ENCODE results near the gene TEP1.
A peak's percentile ranks its signal among the peaks of the same experiment; 100 is the strongest.
"Not testable (repeated sequence)": the region's sequence is repeated elsewhere in the genome, so short reads cannot be mapped to it uniquely, and the experiment has no call there.

Gene TEP1

DNA sequence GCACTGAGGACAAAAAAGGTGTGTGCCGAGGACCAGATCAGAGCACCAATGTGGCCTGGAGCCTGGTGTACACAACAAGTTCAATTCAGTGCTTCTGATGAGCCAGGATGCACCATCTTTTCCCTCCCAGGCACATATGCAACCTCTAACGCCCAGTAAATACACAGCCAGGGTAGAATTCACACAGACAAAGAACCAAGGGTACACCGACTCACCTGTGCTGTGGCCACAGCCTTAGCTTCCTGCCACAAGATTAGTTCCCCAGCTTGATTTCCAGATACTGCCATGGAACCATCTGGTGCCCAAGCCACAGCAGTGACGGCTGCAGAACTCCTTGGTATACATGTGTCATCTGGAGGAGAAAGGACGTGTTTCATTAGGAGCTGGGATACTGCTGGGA lies 40.5 kb downstream of the TEP1 start:
- DNase-seq (ENCODE audit: low read depth, low spot score), result no peak
- CTCF ChIA-PET, result interaction anchor here (1.1 kb wide), 1 partner anchor 17 kb away, joined by 3 read pairs; no protein-coding TSS in a partner anchor

DNA sequence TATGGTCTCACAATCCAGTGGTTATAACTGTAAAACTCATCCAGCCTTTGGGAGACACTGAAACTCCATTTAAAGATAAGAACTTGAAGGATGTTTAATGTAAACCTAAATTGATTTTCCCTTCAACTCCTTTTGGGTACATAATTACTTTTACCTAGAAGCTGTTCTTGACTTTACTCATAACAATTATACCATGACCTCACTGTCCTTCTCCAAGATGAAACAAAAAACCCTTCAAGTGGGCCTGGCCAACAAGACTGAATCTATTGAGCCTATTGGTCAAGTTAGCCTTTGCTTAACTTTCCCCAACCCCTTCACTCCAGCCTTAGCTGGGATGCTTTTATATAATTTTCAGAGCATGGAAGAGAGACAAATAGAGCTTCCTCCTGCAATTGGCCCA lies 47.4 kb downstream of the TEP1 start:
- ChIA-PET POLR2A (no interaction called here), CTCF (no interaction called here)
- no peak for DNase-seq (ENCODE audit: low read depth, low spot score)
- TF ChIP-seq, protein P1, sequence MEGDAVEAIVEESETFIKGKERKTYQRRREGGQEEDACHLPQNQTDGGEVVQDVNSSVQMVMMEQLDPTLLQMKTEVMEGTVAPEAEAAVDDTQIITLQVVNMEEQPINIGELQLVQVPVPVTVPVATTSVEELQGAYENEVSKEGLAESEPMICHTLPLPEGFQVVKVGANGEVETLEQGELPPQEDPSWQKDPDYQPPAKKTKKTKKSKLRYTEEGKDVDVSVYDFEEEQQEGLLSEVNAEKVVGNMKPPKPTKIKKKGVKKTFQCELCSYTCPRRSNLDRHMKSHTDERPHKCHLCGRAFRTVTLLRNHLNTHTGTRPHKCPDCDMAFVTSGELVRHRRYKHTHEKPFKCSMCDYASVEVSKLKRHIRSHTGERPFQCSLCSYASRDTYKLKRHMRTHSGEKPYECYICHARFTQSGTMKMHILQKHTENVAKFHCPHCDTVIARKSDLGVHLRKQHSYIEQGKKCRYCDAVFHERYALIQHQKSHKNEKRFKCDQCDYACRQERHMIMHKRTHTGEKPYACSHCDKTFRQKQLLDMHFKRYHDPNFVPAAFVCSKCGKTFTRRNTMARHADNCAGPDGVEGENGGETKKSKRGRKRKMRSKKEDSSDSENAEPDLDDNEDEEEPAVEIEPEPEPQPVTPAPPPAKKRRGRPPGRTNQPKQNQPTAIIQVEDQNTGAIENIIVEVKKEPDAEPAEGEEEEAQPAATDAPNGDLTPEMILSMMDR (IDR thresholded peaks at IDR 0.05; ENCODE audit: insufficient read depth, low read length, missing control alignments), result no peak
- no peak overlapping the region for H3K4me3 ChIP-seq (ENCODE audit: low read depth, low read length)

More for the DNA sequence above, 40.5 kb downstream of the TEP1 start:
- POLR2A ChIA-PET, result no interaction called here
- H3K4me3 ChIP-seq (ENCODE audit: low read depth, low read length), result no peak overlapping the region
- TF ChIP-seq, protein P1 (IDR thresholded peaks at IDR 0.05; ENCODE audit: insufficient read depth, low read length, missing control alignments), result no peak

DNA sequence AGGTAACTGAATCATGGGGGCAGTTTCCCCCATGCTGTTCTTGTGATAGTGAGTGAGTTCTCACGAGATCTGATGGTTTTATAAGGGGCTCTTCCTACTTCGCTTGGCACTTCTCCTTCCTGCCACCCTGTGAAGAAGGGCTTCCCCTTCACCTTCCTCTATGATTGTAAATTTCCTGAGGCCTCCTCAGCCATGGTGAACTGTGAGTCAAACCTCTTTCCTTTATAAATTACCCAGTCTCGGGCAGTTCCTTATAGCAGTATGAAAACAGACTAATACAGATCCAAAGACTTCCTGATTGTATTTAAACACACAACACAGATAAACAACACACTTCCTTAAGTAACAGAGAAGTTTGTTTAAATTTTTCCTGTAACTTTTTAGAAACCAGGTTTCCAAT lies 54.8 kb downstream of the TEP1 start:
- POLR2A ChIA-PET; DNase-seq (ENCODE audit: low read depth, low spot score); H3K4me3 ChIP-seq (ENCODE audit: low read depth, low read length); CTCF ChIA-PET: not testable (repeated sequence)

DNA sequence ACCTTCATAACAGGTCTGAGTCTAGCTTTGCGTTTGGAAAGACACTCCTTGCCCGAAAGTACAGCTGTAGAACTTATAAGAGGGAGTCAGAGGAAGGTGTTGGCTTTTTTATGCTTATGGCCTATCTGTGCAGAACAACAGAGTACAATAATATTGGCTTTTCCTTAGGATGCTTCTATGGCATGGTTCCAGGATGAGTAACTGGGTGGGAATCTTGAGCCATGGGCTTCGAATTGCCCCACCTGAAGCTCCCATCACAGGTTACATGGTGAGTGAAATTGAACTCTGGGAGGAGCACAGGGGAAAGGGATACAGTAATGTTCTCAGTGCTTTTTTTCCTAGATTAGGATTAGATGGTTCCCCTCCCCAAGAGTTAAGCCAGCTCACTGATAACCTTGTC lies 56.9 kb downstream of the TEP1 start:
- ChIA-PET POLR2A (no interaction called here), CTCF (interaction anchor here (1.6 to 9.6 kb wide), 4 partner anchors 13 to 59 kb away, joined by 5 to 68 read pairs (median 10); partner anchors contain the start of gene PARP2)
- DNase-seq (ENCODE audit: low read depth, low spot score), result no peak
- H3K4me3 ChIP-seq (ENCODE audit: low read depth, low read length), result no peak overlapping the region
- TF ChIP-seq, protein P1 (IDR thresholded peaks at IDR 0.05; ENCODE audit: insufficient read depth, low read length, missing control alignments), result no peak

DNA sequence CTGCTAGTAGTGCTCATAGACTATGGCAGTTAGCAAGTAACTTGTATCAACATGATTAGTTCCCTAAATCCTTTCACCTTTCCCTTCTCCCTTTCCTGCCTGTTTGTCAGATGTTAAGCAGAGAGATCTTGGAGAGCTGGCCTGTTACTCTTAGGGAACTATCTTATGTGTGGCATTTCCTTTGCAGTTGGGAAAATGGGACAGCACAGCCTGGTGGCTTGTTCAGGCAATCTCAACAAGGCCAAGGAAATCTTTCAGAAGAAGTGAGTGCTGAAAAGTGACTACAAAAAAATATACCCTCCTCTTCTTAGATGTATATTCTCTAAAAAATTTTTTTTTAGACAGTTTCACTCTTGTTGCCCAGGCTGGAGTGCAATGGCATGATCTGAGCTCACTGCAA lies 62.4 kb downstream of the TEP1 start:
- no peak for DNase-seq (ENCODE audit: low read depth, low spot score)
- CTCF ChIA-PET, result interaction anchor here (1.0 to 9.6 kb wide), 7 partner anchors 9 to 66 kb away, joined by 3 to 68 read pairs (median 3); no protein-coding TSS in a partner anchor
- POLR2A ChIA-PET, result no interaction called here
- H3K4me3 ChIP-seq (ENCODE audit: low read depth, low read length), result no peak overlapping the region
- TF ChIP-seq, protein P1 (IDR thresholded peaks at IDR 0.05; ENCODE audit: insufficient read depth, low read length, missing control alignments), result peak; percentile 24

DNA sequence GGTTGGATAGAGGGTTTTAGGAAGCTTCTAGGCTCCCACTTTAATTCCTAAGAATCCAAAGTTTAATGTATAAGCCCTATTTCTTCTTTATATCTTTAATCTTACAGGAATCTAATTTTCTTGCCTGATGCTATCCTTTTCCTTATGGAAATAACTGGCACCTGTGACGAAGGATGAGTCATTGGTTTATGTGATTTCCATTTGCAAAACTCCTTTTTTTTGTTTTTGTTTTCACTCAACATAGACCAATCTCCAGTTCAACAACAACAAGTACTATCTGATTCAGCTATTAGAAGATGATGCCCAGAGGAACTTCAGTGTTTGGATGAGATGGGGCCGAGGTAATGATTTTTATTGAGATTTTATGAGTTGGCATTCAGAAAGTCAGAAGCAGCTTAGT lies 63.0 kb downstream of the TEP1 start:
- TF ChIP-seq, protein P1 (IDR thresholded peaks at IDR 0.05; ENCODE audit: insufficient read depth, low read length, missing control alignments), result no peak
- POLR2A ChIA-PET, result no interaction called here
- CTCF ChIA-PET, result interaction anchor here (1.0 to 9.6 kb wide), 7 partner anchors 9 to 67 kb away, joined by 3 to 68 read pairs (median 3); no protein-coding TSS in a partner anchor
- DNase-seq (ENCODE audit: low read depth, low spot score), result no peak
- no peak overlapping the region for H3K4me3 ChIP-seq (ENCODE audit: low read depth, low read length)

DNA sequence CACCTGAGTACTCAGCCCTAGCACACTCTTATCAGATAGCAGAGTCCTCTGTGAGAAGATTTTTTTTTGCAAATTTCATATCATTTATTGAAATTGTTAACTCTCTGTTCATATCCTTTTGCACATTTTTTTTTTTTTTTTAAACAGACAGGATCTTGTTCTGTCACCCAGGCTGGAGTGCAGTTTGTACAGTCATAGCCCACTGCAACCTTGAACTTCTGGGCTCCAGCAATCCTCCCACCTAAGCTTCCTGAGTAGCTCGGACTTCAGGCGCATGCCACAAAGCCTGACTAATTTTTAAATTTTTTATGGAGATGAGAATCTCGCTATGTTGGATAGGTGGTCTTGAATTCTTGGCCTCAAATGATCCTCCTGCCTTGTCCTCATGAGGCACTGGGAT lies 65.6 kb downstream of the TEP1 start:
- ChIA-PET POLR2A (no interaction called here), CTCF (no interaction called here)
- TF ChIP-seq, protein P1 (IDR thresholded peaks at IDR 0.05; ENCODE audit: insufficient read depth, low read length, missing control alignments), result no peak
- no peak overlapping the region for H3K4me3 ChIP-seq (ENCODE audit: low read depth, low read length)
- no peak for DNase-seq (ENCODE audit: low read depth, low spot score)

All from AG04449 (cell line).